Panc1 (cell line): ENCODE data around the gene SWAP70. TPM values are rescaled to one million over a fixed set of nuclear protein-coding genes. Genes with fewer than 3 reads are reported as not detected.

ENCODE experiments used
- ATAC-seq: fragments of 200-7000 bp; cut with Tn5 transposase; 2 replicates; pipeline ENCODE4 v1.9.1; 2020; ENCODE audit warnings: mild to moderate bottlenecking, moderate library complexity
- BruUV-seq: library from RNA; stranded (reverse); fragments of 400-500 nt; replicated peaks from 2 replicates; lab custom pipeline; 2021; lab: Mats Ljungman, UMichigan
- CTCF ChIA-PET: fragments of 300-600 bp; sonication (Branson Sonifier 250); formaldehyde crosslinking; loops from one replicate; lab custom pipeline; 2022; ENCODE audit warnings: antibody characterized with exemption; lab: Charles Lee
- POLR2A ChIA-PET: fragments of 300-600 bp; sonication (Branson Sonifier 250); formaldehyde crosslinking; loops from one replicate; lab custom pipeline; 2022; ENCODE audit warnings: antibody characterized with exemption; lab: Charles Lee
- DNase-seq: peaks from one replicate; pipeline ENCODE4 v3.0.0-alpha.2; 2010; ENCODE audit warnings: low read depth, low spot score
- H3K27ac ChIP-seq: 2 replicates; pipeline ENCODE4 v1.5.1; 2011; ENCODE audit warnings: mild to moderate bottlenecking, low read length, inconsistent platforms
- H3K27me3 ChIP-seq: fragments of 200-500 bp; sonication (Bioruptor generic); 2 replicates; pipeline ENCODE4 v1.6.0; 2014; ENCODE audit warnings: low read length, inconsistent platforms; ENCODE audit not compliant: control insufficient read depth, insufficient read depth
- H3K36me3 ChIP-seq: fragments of 200-500 bp; sonication (Bioruptor generic); 2 replicates; pipeline ENCODE4 v1.5.1; 2014; ENCODE audit warnings: inconsistent platforms, mild to moderate bottlenecking, low read length, moderate library complexity; ENCODE audit not compliant: control insufficient read depth, insufficient read depth
- H3K4me1 ChIP-seq: 2 replicates; pipeline ENCODE4 v1.5.1; 2011; ENCODE audit warnings: inconsistent platforms, mild to moderate bottlenecking, low read length, moderate library complexity; ENCODE audit not compliant: control insufficient read depth, insufficient read depth
- H3K4me3 ChIP-seq, 2 experiments: 2 replicates each; pipeline ENCODE4 v1.5.1; 2011 to 2012; ENCODE audit warnings: low read depth in 2 of 2, low read length in 2 of 2, mild to moderate bottlenecking in 2 of 2, inconsistent platforms in 1 of 2, moderate library complexity in 1 of 2
- H3K9me3 ChIP-seq: fragments of 200-500 bp; sonication (Bioruptor generic); 2 replicates; pipeline ENCODE4 v1.5.1; 2014; ENCODE audit warnings: low read depth, mild to moderate bottlenecking, inconsistent platforms, low read length, moderate library complexity; ENCODE audit not compliant: control insufficient read depth, insufficient read depth
- POLR2AphosphoS5 ChIP-seq: IDR thresholded peaks from 2 replicates; pipeline ENCODE4 v1.6.1; 2012; ENCODE audit warnings: mild to moderate bottlenecking, low read depth, low read length, moderate library complexity
- SIN3A ChIP-seq: IDR thresholded peaks from 2 replicates; pipeline ENCODE4 v1.6.1; 2012; ENCODE audit warnings: low read depth, mild to moderate bottlenecking, low read length, moderate library complexity, borderline replicate concordance; ENCODE audit not compliant: insufficient read depth
- TCF7L2 ChIP-seq: IDR thresholded peaks from 2 replicates; pipeline ENCODE4 v1.6.1; 2011; ENCODE audit warnings: mild to moderate bottlenecking, low read depth, low read length, inconsistent platforms
- in situ Hi-C: cut with HindIII; loops from 2 replicates; pipeline ENCODE4 v1.10.0; 2016; ENCODE audit warnings: low sequenced_read_pairs, low pct_unique_long_range_greater_than_20kb
- intact Hi-C: fragments of 100-400 bp; cut with micrococcal nuclease; formaldehyde crosslinking; loops from one replicate; pipeline ENCODE4 v1.10.0; 2022; ENCODE audit not compliant: unreplicated experiment
- total RNA-seq: library from RNA; stranded (reverse); gene quantifications from one replicate; pipeline ENCODE4 v1.2.1, GENCODE V29; 2021; ENCODE audit not compliant: unreplicated experiment
- TF ChIP-seq, protein P1 (sequence below): fragments of 450-650 bp; IDR thresholded peaks from 2 replicates; pipeline ENCODE4 v1.5.1; 2017; ENCODE audit warnings: mild to moderate bottlenecking
- TF ChIP-seq, protein P2 (sequence below), 2 experiments: IDR thresholded peaks; 2 replicates each; pipeline ENCODE4 v1.6.1; 2011 to 2012; ENCODE audit warnings: low read depth in 2 of 2, control low read depth in 1 of 2, low read length in 1 of 2, mild to moderate bottlenecking in 1 of 2, moderate library complexity in 1 of 2; ENCODE audit not compliant: insufficient read depth in 1 of 2

Gene SWAP70
- total RNA-seq, 1 experiment from 2014 or later, result 96.0 TPM

DNA sequence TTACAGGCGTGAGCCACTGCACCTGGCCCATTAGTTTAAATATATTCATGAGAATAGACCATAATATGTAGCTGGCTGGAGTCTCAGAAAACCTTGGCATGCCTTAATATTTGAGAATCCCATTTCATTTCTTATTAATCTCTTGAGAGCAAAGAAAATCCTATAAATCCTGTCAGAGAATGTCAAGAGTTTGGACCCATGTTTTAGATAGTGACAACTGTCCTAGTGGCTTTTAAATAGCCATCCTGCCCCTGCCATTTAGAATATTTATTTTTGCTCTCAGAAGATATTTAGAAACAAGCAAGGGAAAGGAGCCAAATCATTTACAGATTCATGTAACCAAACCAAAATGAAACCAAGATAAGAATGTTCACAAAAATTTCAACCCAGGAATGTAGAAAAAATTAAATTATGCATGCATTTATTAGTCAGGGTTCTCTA lies 107.2 kb downstream of the SWAP70 start:
- intact Hi-C loops (no loop called here), in situ Hi-C loops (no loop called here)
- Histone ChIP-seq H3K36me3 (no peaks in the 10 kb centered on the region), H3K9me3 (no peaks in the 10 kb centered on the region), H3K27ac (no peak overlapping the region; the same call in 1 of the 2 replicates), H3K4me1 (peaks cover 20% of the 10 kb centered on the region), H3K27me3 (no peaks in the 10 kb centered on the region), H3K4me3 (no peak overlapping the region)
- POLR2A ChIA-PET, result no interaction called here
- TF ChIP-seq POLR2AphosphoS5, result no peak
- TF ChIP-seq, protein P1, sequence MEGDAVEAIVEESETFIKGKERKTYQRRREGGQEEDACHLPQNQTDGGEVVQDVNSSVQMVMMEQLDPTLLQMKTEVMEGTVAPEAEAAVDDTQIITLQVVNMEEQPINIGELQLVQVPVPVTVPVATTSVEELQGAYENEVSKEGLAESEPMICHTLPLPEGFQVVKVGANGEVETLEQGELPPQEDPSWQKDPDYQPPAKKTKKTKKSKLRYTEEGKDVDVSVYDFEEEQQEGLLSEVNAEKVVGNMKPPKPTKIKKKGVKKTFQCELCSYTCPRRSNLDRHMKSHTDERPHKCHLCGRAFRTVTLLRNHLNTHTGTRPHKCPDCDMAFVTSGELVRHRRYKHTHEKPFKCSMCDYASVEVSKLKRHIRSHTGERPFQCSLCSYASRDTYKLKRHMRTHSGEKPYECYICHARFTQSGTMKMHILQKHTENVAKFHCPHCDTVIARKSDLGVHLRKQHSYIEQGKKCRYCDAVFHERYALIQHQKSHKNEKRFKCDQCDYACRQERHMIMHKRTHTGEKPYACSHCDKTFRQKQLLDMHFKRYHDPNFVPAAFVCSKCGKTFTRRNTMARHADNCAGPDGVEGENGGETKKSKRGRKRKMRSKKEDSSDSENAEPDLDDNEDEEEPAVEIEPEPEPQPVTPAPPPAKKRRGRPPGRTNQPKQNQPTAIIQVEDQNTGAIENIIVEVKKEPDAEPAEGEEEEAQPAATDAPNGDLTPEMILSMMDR, result no peak
- TF ChIP-seq, protein P2, sequence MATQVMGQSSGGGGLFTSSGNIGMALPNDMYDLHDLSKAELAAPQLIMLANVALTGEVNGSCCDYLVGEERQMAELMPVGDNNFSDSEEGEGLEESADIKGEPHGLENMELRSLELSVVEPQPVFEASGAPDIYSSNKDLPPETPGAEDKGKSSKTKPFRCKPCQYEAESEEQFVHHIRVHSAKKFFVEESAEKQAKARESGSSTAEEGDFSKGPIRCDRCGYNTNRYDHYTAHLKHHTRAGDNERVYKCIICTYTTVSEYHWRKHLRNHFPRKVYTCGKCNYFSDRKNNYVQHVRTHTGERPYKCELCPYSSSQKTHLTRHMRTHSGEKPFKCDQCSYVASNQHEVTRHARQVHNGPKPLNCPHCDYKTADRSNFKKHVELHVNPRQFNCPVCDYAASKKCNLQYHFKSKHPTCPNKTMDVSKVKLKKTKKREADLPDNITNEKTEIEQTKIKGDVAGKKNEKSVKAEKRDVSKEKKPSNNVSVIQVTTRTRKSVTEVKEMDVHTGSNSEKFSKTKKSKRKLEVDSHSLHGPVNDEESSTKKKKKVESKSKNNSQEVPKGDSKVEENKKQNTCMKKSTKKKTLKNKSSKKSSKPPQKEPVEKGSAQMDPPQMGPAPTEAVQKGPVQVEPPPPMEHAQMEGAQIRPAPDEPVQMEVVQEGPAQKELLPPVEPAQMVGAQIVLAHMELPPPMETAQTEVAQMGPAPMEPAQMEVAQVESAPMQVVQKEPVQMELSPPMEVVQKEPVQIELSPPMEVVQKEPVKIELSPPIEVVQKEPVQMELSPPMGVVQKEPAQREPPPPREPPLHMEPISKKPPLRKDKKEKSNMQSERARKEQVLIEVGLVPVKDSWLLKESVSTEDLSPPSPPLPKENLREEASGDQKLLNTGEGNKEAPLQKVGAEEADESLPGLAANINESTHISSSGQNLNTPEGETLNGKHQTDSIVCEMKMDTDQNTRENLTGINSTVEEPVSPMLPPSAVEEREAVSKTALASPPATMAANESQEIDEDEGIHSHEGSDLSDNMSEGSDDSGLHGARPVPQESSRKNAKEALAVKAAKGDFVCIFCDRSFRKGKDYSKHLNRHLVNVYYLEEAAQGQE (IDR thresholded peaks at IDR 0.05; ENCODE audit: insufficient read depth in 1 of 2, low read depth in 2 of 2, low read length in 1 of 2), result no peak
- no peak for TF ChIP-seq TCF7L2
- TF ChIP-seq SIN3A, result no peak
- CTCF ChIA-PET, result no interaction called here
- DNase-seq, result no peak
- no peak for ATAC-seq
- no TSS peak for BruUV-seq

DNA sequence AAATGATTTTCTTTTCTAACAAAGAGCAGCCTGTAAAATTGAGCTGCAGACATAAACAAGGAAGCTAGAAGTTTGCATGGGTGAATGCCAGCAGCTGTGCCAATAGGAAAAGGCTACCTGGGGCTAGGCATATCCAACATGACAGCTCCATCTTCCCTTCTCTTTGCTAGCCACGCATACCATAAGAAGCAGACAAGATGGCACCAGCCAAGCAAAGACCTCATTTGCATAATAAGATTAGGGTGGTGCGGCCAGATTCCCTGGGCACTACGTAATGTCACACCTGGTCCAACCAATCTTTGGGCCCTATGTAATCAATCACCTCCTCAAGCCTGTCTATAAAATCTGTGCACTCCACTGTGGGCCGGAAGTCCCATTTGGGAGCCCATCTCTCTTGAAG lies 108.3 kb downstream of the SWAP70 start:
- Histone ChIP-seq H3K36me3 (no peaks in the 10 kb centered on the region), H3K9me3 (no peaks in the 10 kb centered on the region), H3K27ac (peak overlapping the region; percentile 67), H3K27me3 (no peaks in the 10 kb centered on the region), H3K4me1 (peaks cover 31% of the 10 kb centered on the region), H3K4me3 (no peak overlapping the region)
- POLR2A ChIA-PET, result interaction anchor here (0.6 kb wide), 1 partner anchor 463 kb away, joined by 3 read pairs; no protein-coding TSS in a partner anchor
- DNase-seq, result no peak
- CTCF ChIA-PET, result no interaction called here
- in situ Hi-C loops (no loop called here), intact Hi-C loops (no loop called here)
- ATAC-seq, result no peak
- BruUV-seq, result no TSS peak
- TF ChIP-seq, protein P2 (IDR thresholded peaks at IDR 0.05; ENCODE audit: insufficient read depth in 1 of 2, low read depth in 2 of 2, low read length in 1 of 2), result no peak
- TF ChIP-seq, protein P1, result no peak
- TF ChIP-seq SIN3A (no peak), POLR2AphosphoS5 (no peak), TCF7L2 (no peak)
